SK-N-MC (cell line): Measurements from ENCODE around the gene TMEM54.

Source experiments
- EZH2 ChIP-seq: fragments of 200-600 bp; sonication (generic); IDR thresholded peaks from one replicate; pipeline ENCODE4 v1.6.1; 2017; ENCODE audit warnings: antibody characterized with exemption
- POLR2AphosphoS5 ChIP-seq: IDR thresholded peaks from 2 replicates; pipeline ENCODE4 v1.6.1; 2012; ENCODE audit warnings: mild to moderate bottlenecking, low read depth, low read length, borderline replicate concordance

- TF ChIP-seq POLR2AphosphoS5 (no peak), EZH2 (no peak)
Measured at GRCh38 chr1:32863881-32864245, 37.3 kb downstream of the TMEM54 start.
